Neural cell (in vitro differentiated cells): ENCODE data around the gene GGA1. TPM values are rescaled to one million over a fixed set of nuclear protein-coding genes. Genes with fewer than 3 reads are reported as not detected.
A peak's percentile ranks its signal among the peaks of the same experiment; 100 is the strongest.

ENCODE experiments used
- H2AFZ ChIP-seq: fragments of 200-600, 300-800 bp; sonication (generic), shearing (Covaris generic); 2 replicates; pipeline ENCODE4 v1.6.0; 2014; ENCODE audit warnings: low read depth, mild to moderate bottlenecking, antibody characterized with exemption, low read length, moderate library complexity
- H3F3A ChIP-seq: fragments of 200-600 bp; shearing (Covaris generic); 2 replicates; pipeline ENCODE4 v1.6.1; 2016; ENCODE audit warnings: mild to moderate bottlenecking, moderate library complexity, mixed read lengths, antibody characterized with exemption, low read length; ENCODE audit not compliant: insufficient read depth, poor library complexity, severe bottlenecking
- H3K27ac ChIP-seq: fragments of 200-600, 300-800 bp; sonication (generic), shearing (Covaris generic); 2 replicates; pipeline ENCODE4 v1.5.1; 2014; ENCODE audit warnings: mild to moderate bottlenecking, low read length, moderate library complexity
- H3K27me3 ChIP-seq: fragments of 300-800, 200-600 bp; sonication (generic), shearing (Covaris generic); 2 replicates; pipeline ENCODE4 v1.6.0; 2014; ENCODE audit warnings: mild to moderate bottlenecking, low read depth, low read length, moderate library complexity; ENCODE audit not compliant: insufficient read depth
- H3K36me3 ChIP-seq: fragments of 300-800, 200-600 bp; sonication (generic), shearing (Covaris generic); 2 replicates; pipeline ENCODE4 v1.5.1; 2014; ENCODE audit warnings: mild to moderate bottlenecking, antibody characterized with exemption, low read length, moderate library complexity; ENCODE audit not compliant: insufficient read depth
- H3K4me2 ChIP-seq: fragments of 300-800, 200-600 bp; sonication (generic), shearing (Covaris generic); 2 replicates; pipeline ENCODE4 v1.6.0; 2014; ENCODE audit warnings: mild to moderate bottlenecking, low read length
- H3K4me3 ChIP-seq: fragments of 300-800, 200-600 bp; sonication (generic), shearing (Covaris generic); 2 replicates; pipeline ENCODE4 v1.5.1; 2014; ENCODE audit warnings: mild to moderate bottlenecking, low read length, moderate library complexity
- H3K79me2 ChIP-seq: fragments of 200-600 bp; shearing (Covaris generic); replicated peaks from 2 replicates; pipeline ENCODE4 v1.6.0; 2014; ENCODE audit warnings: mild to moderate bottlenecking, low read length, moderate library complexity; ENCODE audit not compliant: insufficient read depth
- H3K9ac ChIP-seq: fragments of 300-800, 200-600 bp; sonication (generic), shearing (Covaris generic); 2 replicates; pipeline ENCODE4 v1.6.1; 2016; ENCODE audit warnings: mild to moderate bottlenecking, low read length, mixed read lengths
- H3K9me2 ChIP-seq: fragments of 200-600 bp; shearing (Covaris generic); 2 replicates; pipeline ENCODE4 v1.6.1; 2016; ENCODE audit warnings: mild to moderate bottlenecking, low read length, mixed read lengths; ENCODE audit not compliant: insufficient read depth
- H3K9me3 ChIP-seq: fragments of 200-600, 300-800 bp; sonication (generic), shearing (Covaris generic); 2 replicates; pipeline ENCODE4 v1.6.1; 2016; ENCODE audit warnings: mild to moderate bottlenecking, mixed run types, low read length, moderate library complexity, mixed read lengths
- H4K20me1 ChIP-seq: fragments of 200-600 bp; shearing (Covaris generic); 2 replicates; pipeline ENCODE4 v1.6.1; 2016; ENCODE audit warnings: mild to moderate bottlenecking, mixed run types; ENCODE audit not compliant: insufficient read depth
- CTCF ChIP-seq: fragments of 450-650 bp; IDR thresholded peaks from 2 replicates; pipeline ENCODE4 v1.5.1; 2014; ENCODE audit warnings: antibody characterized with exemption, mild to moderate bottlenecking, moderate library complexity; ENCODE audit not compliant: poor library complexity, severe bottlenecking
- EP300 ChIP-seq: fragments of 450-650 bp; conservative IDR thresholded peaks from 2 replicates; pipeline ENCODE4 v1.6.1; 2014; ENCODE audit warnings: antibody characterized with exemption, mild to moderate bottlenecking, moderate library complexity; ENCODE audit not compliant: poor library complexity, severe bottlenecking
- EZH2 ChIP-seq: fragments of 200-600, 300-800 bp; shearing (Covaris generic), sonication (generic); IDR thresholded peaks from 2 replicates; pipeline ENCODE4 v1.6.1; 2014; ENCODE audit warnings: antibody characterized with exemption, low read length, borderline replicate concordance, mild to moderate bottlenecking; ENCODE audit not compliant: insufficient read depth, poor library complexity, severe bottlenecking
- MXI1 ChIP-seq: fragments of 450-650 bp; conservative IDR thresholded peaks from 2 replicates; pipeline ENCODE4 v1.6.1; 2014; ENCODE audit warnings: antibody characterized with exemption, mild to moderate bottlenecking; ENCODE audit not compliant: poor library complexity, severe bottlenecking
- POLR2AphosphoS5 ChIP-seq: IDR thresholded peaks from 2 replicates; pipeline ENCODE4 v1.6.1; 2012
- RAD21 ChIP-seq: fragments of 450-650 bp; conservative IDR thresholded peaks from 2 replicates; pipeline ENCODE4 v1.6.1; 2014; ENCODE audit warnings: antibody characterized with exemption, mild to moderate bottlenecking, moderate library complexity
- REST ChIP-seq: IDR thresholded peaks from 2 replicates; pipeline ENCODE4 v1.6.1; 2012; ENCODE audit warnings: borderline replicate concordance
- SMC3 ChIP-seq: fragments of 450-650 bp; conservative IDR thresholded peaks from 2 replicates; pipeline ENCODE4 v1.6.1; 2014; ENCODE audit warnings: antibody characterized with exemption, mild to moderate bottlenecking, moderate library complexity; ENCODE audit not compliant: poor library complexity
- TAF1 ChIP-seq: IDR thresholded peaks from 2 replicates; pipeline ENCODE4 v1.6.1; 2012; ENCODE audit warnings: low read depth
- polyA plus RNA-seq: library from polyadenylated mRNA; depleted of rRNA; stranded (reverse); fragments of >200 nt; gene quantifications from 2 replicates; pipeline ENCODE4 v1.2.3, GENCODE V29; 2014

Gene GGA1
- polyA plus RNA-seq, 1 donor from 2014 or later, result 57.5 TPM

- H3K4me2 ChIP-seq, result no peak within 1 kb of the TSS
- H3K36me3 ChIP-seq, result no peaks in the 10 kb centered on the region
- H3K9me3 ChIP-seq, result no peaks in the 10 kb centered on the region
- no peaks in the 10 kb centered on the region for H3F3A ChIP-seq
- H3K4me3 ChIP-seq, result peak within 1 kb of the TSS; percentile 47
- no peaks in the 10 kb centered on the region for H3K9me2 ChIP-seq
- peaks cover 15% of the 10 kb centered on the region for H3K27me3 ChIP-seq
- no peak within 1 kb of the TSS for H2AFZ ChIP-seq
- H4K20me1 ChIP-seq, result no peaks in the 10 kb centered on the region
- no peak within 1 kb of the TSS for H3K27ac ChIP-seq
- no peak within 1 kb of the TSS for H3K9ac ChIP-seq
- no peaks in the 10 kb centered on the region for H3K79me2 ChIP-seq
- no peak for TF ChIP-seq CTCF
- TF ChIP-seq EZH2, result no peak
- TF ChIP-seq MXI1, result no peak
- no peak for TF ChIP-seq RAD21
- TF ChIP-seq REST, result no peak
- no peak for TF ChIP-seq EP300
- TF ChIP-seq POLR2AphosphoS5, result no peak
- TF ChIP-seq SMC3, result no peak
- no peak for TF ChIP-seq TAF1
Measured at GRCh38 chr22:37639070-37639760, 30.6 kb downstream of the GGA1 start, which contains the start of gene SH3BP1. TSS of gene SH3BP1 (plus strand) at chr22:37639669. CDS start at chr22:37639788, 119 bp downstream.

- Histone ChIP-seq H3K4me3 (peak overlapping the region; percentile 47), H3K27ac (no peak overlapping the region), H2AFZ (no peak overlapping the region), H4K20me1 (no peaks in the 10 kb centered on the region), H3K9me3 (no peaks in the 10 kb centered on the region), H3F3A (no peaks in the 10 kb centered on the region), H3K4me2 (no peak overlapping the region), H3K79me2 (no peaks in the 10 kb centered on the region), H3K9ac (no peak overlapping the region), H3K9me2 (no peaks in the 10 kb centered on the region), H3K36me3 (no peaks in the 10 kb centered on the region), H3K27me3 (peaks cover 15% of the 10 kb centered on the region)
- TF ChIP-seq TAF1 (no peak), EZH2 (no peak), SMC3 (no peak), CTCF (no peak), MXI1 (no peak), RAD21 (no peak), REST (no peak), EP300 (no peak), POLR2AphosphoS5 (no peak)
Measured at GRCh38 chr22:37639771-37640590, 31.3 kb downstream of the GGA1 start.
